Neural cell (in vitro differentiated cells): ENCODE results near the gene ADH5. TPM values are rescaled to one million over a fixed set of nuclear protein-coding genes. Genes with fewer than 3 reads are reported as not detected.
"Not testable (repeated sequence)": the region's sequence is repeated elsewhere in the genome, so short reads cannot be mapped to it uniquely, and the experiment has no call there.

ENCODE experiments used
- H2AFZ ChIP-seq: fragments of 200-600, 300-800 bp; sonication (generic), shearing (Covaris generic); 2 replicates; pipeline ENCODE4 v1.6.0; 2014; ENCODE audit warnings: low read depth, mild to moderate bottlenecking, antibody characterized with exemption, low read length, moderate library complexity
- H3F3A ChIP-seq: fragments of 200-600 bp; shearing (Covaris generic); 2 replicates; pipeline ENCODE4 v1.6.1; 2016; ENCODE audit warnings: mild to moderate bottlenecking, moderate library complexity, mixed read lengths, antibody characterized with exemption, low read length; ENCODE audit not compliant: insufficient read depth, poor library complexity, severe bottlenecking
- H3K27ac ChIP-seq: fragments of 200-600, 300-800 bp; sonication (generic), shearing (Covaris generic); 2 replicates; pipeline ENCODE4 v1.5.1; 2014; ENCODE audit warnings: mild to moderate bottlenecking, low read length, moderate library complexity
- H3K27me3 ChIP-seq: fragments of 300-800, 200-600 bp; sonication (generic), shearing (Covaris generic); 2 replicates; pipeline ENCODE4 v1.6.0; 2014; ENCODE audit warnings: mild to moderate bottlenecking, low read depth, low read length, moderate library complexity; ENCODE audit not compliant: insufficient read depth
- H3K36me3 ChIP-seq: fragments of 300-800, 200-600 bp; sonication (generic), shearing (Covaris generic); 2 replicates; pipeline ENCODE4 v1.5.1; 2014; ENCODE audit warnings: mild to moderate bottlenecking, antibody characterized with exemption, low read length, moderate library complexity; ENCODE audit not compliant: insufficient read depth
- H3K4me2 ChIP-seq: fragments of 300-800, 200-600 bp; sonication (generic), shearing (Covaris generic); 2 replicates; pipeline ENCODE4 v1.6.0; 2014; ENCODE audit warnings: mild to moderate bottlenecking, low read length
- H3K4me3 ChIP-seq: fragments of 300-800, 200-600 bp; sonication (generic), shearing (Covaris generic); 2 replicates; pipeline ENCODE4 v1.5.1; 2014; ENCODE audit warnings: mild to moderate bottlenecking, low read length, moderate library complexity
- H3K79me2 ChIP-seq: fragments of 200-600 bp; shearing (Covaris generic); replicated peaks from 2 replicates; pipeline ENCODE4 v1.6.0; 2014; ENCODE audit warnings: mild to moderate bottlenecking, low read length, moderate library complexity; ENCODE audit not compliant: insufficient read depth
- H3K9ac ChIP-seq: fragments of 300-800, 200-600 bp; sonication (generic), shearing (Covaris generic); 2 replicates; pipeline ENCODE4 v1.6.1; 2016; ENCODE audit warnings: mild to moderate bottlenecking, low read length, mixed read lengths
- H3K9me2 ChIP-seq: fragments of 200-600 bp; shearing (Covaris generic); 2 replicates; pipeline ENCODE4 v1.6.1; 2016; ENCODE audit warnings: mild to moderate bottlenecking, low read length, mixed read lengths; ENCODE audit not compliant: insufficient read depth
- H3K9me3 ChIP-seq: fragments of 200-600, 300-800 bp; sonication (generic), shearing (Covaris generic); 2 replicates; pipeline ENCODE4 v1.6.1; 2016; ENCODE audit warnings: mild to moderate bottlenecking, mixed run types, low read length, moderate library complexity, mixed read lengths
- H4K20me1 ChIP-seq: fragments of 200-600 bp; shearing (Covaris generic); 2 replicates; pipeline ENCODE4 v1.6.1; 2016; ENCODE audit warnings: mild to moderate bottlenecking, mixed run types; ENCODE audit not compliant: insufficient read depth
- EP300 ChIP-seq: fragments of 450-650 bp; conservative IDR thresholded peaks from 2 replicates; pipeline ENCODE4 v1.6.1; 2014; ENCODE audit warnings: antibody characterized with exemption, mild to moderate bottlenecking, moderate library complexity; ENCODE audit not compliant: poor library complexity, severe bottlenecking
- EZH2 ChIP-seq: fragments of 200-600, 300-800 bp; shearing (Covaris generic), sonication (generic); IDR thresholded peaks from 2 replicates; pipeline ENCODE4 v1.6.1; 2014; ENCODE audit warnings: antibody characterized with exemption, low read length, borderline replicate concordance, mild to moderate bottlenecking; ENCODE audit not compliant: insufficient read depth, poor library complexity, severe bottlenecking
- MXI1 ChIP-seq: fragments of 450-650 bp; conservative IDR thresholded peaks from 2 replicates; pipeline ENCODE4 v1.6.1; 2014; ENCODE audit warnings: antibody characterized with exemption, mild to moderate bottlenecking; ENCODE audit not compliant: poor library complexity, severe bottlenecking
- POLR2AphosphoS5 ChIP-seq: IDR thresholded peaks from 2 replicates; pipeline ENCODE4 v1.6.1; 2012
- RAD21 ChIP-seq: fragments of 450-650 bp; conservative IDR thresholded peaks from 2 replicates; pipeline ENCODE4 v1.6.1; 2014; ENCODE audit warnings: antibody characterized with exemption, mild to moderate bottlenecking, moderate library complexity
- SMC3 ChIP-seq: fragments of 450-650 bp; conservative IDR thresholded peaks from 2 replicates; pipeline ENCODE4 v1.6.1; 2014; ENCODE audit warnings: antibody characterized with exemption, mild to moderate bottlenecking, moderate library complexity; ENCODE audit not compliant: poor library complexity
- TAF1 ChIP-seq: IDR thresholded peaks from 2 replicates; pipeline ENCODE4 v1.6.1; 2012; ENCODE audit warnings: low read depth
- polyA plus RNA-seq: library from polyadenylated mRNA; depleted of rRNA; stranded (reverse); fragments of >200 nt; gene quantifications from 2 replicates; pipeline ENCODE4 v1.2.3, GENCODE V29; 2014
- TF ChIP-seq, protein P1 (sequence below): fragments of 450-650 bp; IDR thresholded peaks from 2 replicates; pipeline ENCODE4 v1.5.1; 2014; ENCODE audit warnings: antibody characterized with exemption, mild to moderate bottlenecking, moderate library complexity; ENCODE audit not compliant: poor library complexity, severe bottlenecking
- TF ChIP-seq, protein P2 (sequence below): IDR thresholded peaks from 2 replicates; pipeline ENCODE4 v1.6.1; 2012; ENCODE audit warnings: borderline replicate concordance

ADH5 gene
- polyA plus RNA-seq, 1 donor from 2014 or later, result 201 TPM

- Histone ChIP-seq H3K27ac (no peak overlapping the region), H3K9me2 (no peaks in the 10 kb centered on the region), H3F3A (no peaks in the 10 kb centered on the region), H3K79me2 (no peaks in the 10 kb centered on the region), H3K4me2 (no peak overlapping the region), H2AFZ (no peak overlapping the region), H3K27me3 (no peaks in the 10 kb centered on the region), H3K9me3 (no peaks in the 10 kb centered on the region), H4K20me1 (no peaks in the 10 kb centered on the region), H3K36me3 (no peaks in the 10 kb centered on the region), H3K9ac (no peak overlapping the region), H3K4me3 (no peak overlapping the region)
- TF ChIP-seq MXI1, result no peak
- no peak for TF ChIP-seq RAD21
- TF ChIP-seq SMC3, result no peak
- TF ChIP-seq EP300, result no peak
- TF ChIP-seq TAF1, result no peak
- TF ChIP-seq, protein P1, sequence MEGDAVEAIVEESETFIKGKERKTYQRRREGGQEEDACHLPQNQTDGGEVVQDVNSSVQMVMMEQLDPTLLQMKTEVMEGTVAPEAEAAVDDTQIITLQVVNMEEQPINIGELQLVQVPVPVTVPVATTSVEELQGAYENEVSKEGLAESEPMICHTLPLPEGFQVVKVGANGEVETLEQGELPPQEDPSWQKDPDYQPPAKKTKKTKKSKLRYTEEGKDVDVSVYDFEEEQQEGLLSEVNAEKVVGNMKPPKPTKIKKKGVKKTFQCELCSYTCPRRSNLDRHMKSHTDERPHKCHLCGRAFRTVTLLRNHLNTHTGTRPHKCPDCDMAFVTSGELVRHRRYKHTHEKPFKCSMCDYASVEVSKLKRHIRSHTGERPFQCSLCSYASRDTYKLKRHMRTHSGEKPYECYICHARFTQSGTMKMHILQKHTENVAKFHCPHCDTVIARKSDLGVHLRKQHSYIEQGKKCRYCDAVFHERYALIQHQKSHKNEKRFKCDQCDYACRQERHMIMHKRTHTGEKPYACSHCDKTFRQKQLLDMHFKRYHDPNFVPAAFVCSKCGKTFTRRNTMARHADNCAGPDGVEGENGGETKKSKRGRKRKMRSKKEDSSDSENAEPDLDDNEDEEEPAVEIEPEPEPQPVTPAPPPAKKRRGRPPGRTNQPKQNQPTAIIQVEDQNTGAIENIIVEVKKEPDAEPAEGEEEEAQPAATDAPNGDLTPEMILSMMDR, result no peak
These were observed 14.0 kb upstream of the ADH5 start for GRCh38 chr4:99102634-99103033.

- no peaks in the 10 kb centered on the region for H4K20me1 ChIP-seq
- no peak overlapping the region for H3K27ac ChIP-seq
- H3K4me2 ChIP-seq, result no peak overlapping the region
These were observed 12.3 kb upstream of the ADH5 start for GRCh38 chr4:99100876-99101275.

DNA sequence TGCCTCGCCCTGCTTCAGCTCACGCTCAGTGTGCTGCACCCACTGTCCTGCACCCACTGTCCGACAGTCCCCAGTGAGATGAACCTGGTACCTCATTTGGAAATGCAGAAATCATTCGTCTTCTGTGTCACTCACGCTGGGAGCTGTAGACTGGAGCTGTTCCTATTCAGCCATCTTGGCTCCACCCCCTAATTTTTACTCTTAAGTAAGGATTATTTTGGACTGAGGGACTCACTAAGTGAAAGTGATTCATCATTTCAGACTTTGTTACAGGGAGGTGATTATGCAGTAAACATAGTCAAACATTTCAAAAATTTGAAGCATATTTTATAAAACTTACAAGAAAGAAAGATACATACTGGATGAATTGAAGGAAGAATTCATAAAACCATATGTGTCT lies 11.2 kb upstream of the ADH5 start:
- H3K4me2 ChIP-seq, H3K36me3 ChIP-seq, H3K79me2 ChIP-seq, H2AFZ ChIP-seq, H3K9me3 ChIP-seq, H3K4me3 ChIP-seq, H3K9me2 ChIP-seq, H4K20me1 ChIP-seq, H3K27me3 ChIP-seq, H3K27ac ChIP-seq, H3K9ac ChIP-seq, H3F3A ChIP-seq: not testable (repeated sequence)

More at GRCh38 chr4:99100876-99101275, 12.3 kb upstream of the ADH5 start:
- Histone ChIP-seq H2AFZ (no peak overlapping the region), H3K36me3 (no peaks in the 10 kb centered on the region), H3K79me2 (no peaks in the 10 kb centered on the region), H3K4me3 (no peak overlapping the region), H3K9me3 (no peaks in the 10 kb centered on the region), H3K9me2 (no peaks in the 10 kb centered on the region), H3F3A (no peaks in the 10 kb centered on the region), H3K9ac (no peak overlapping the region), H3K27me3 (no peaks in the 10 kb centered on the region)
- TF ChIP-seq, protein P2, sequence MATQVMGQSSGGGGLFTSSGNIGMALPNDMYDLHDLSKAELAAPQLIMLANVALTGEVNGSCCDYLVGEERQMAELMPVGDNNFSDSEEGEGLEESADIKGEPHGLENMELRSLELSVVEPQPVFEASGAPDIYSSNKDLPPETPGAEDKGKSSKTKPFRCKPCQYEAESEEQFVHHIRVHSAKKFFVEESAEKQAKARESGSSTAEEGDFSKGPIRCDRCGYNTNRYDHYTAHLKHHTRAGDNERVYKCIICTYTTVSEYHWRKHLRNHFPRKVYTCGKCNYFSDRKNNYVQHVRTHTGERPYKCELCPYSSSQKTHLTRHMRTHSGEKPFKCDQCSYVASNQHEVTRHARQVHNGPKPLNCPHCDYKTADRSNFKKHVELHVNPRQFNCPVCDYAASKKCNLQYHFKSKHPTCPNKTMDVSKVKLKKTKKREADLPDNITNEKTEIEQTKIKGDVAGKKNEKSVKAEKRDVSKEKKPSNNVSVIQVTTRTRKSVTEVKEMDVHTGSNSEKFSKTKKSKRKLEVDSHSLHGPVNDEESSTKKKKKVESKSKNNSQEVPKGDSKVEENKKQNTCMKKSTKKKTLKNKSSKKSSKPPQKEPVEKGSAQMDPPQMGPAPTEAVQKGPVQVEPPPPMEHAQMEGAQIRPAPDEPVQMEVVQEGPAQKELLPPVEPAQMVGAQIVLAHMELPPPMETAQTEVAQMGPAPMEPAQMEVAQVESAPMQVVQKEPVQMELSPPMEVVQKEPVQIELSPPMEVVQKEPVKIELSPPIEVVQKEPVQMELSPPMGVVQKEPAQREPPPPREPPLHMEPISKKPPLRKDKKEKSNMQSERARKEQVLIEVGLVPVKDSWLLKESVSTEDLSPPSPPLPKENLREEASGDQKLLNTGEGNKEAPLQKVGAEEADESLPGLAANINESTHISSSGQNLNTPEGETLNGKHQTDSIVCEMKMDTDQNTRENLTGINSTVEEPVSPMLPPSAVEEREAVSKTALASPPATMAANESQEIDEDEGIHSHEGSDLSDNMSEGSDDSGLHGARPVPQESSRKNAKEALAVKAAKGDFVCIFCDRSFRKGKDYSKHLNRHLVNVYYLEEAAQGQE, result no peak
- TF ChIP-seq SMC3, result no peak
- no peak for TF ChIP-seq POLR2AphosphoS5
- no peak for TF ChIP-seq MXI1
- TF ChIP-seq, protein P1, result no peak
- TF ChIP-seq EP300, result no peak
- TF ChIP-seq EZH2, result no peak
- TF ChIP-seq TAF1, result no peak
